HCT116 (cell line): ENCODE results near the gene NRIP3.

Experiments used
- CBX3 ChIP-seq: IDR thresholded peaks from 2 replicates; pipeline ENCODE4 v1.6.1; 2012; ENCODE audit warnings: low read depth
- EZH2phosphoT487 ChIP-seq: fragments of 200-600 bp; IDR thresholded peaks from 2 replicates; pipeline ENCODE4 v1.6.1; 2018; ENCODE audit warnings: antibody characterized with exemption, borderline replicate concordance
- JUND ChIP-seq: IDR thresholded peaks from 2 replicates; pipeline ENCODE4 v1.6.1; 2012
- POLR2AphosphoS5 ChIP-seq: IDR thresholded peaks from 2 replicates; pipeline ENCODE4 v1.6.1; 2011; ENCODE audit warnings: mild to moderate bottlenecking, low read depth, low read length, moderate library complexity
- ZNF274 ChIP-seq: fragments of 200-500 bp; sonication (Bioruptor generic); IDR thresholded peaks from 2 replicates; pipeline ENCODE4 v1.6.1; 2014; ENCODE audit warnings: mild to moderate bottlenecking, low read depth, low read length, inconsistent platforms
- TF ChIP-seq, protein P1 (sequence below), 3 experiments: fragments of 200-600 bp in 1 of 3; sonication (generic) in 1 of 3; IDR thresholded peaks in 2 of 3; conservative IDR thresholded peaks in 1 of 3; 2 replicates each; pipeline ENCODE4 v1.5.1; 2012 to 2017; ENCODE audit warnings: low read depth in 2 of 3, low read length in 2 of 3, antibody characterized with exemption in 1 of 3, borderline replicate concordance in 1 of 3, control low read depth in 1 of 3, mild to moderate bottlenecking in 1 of 3, mixed read lengths in 1 of 3, mixed run types in 1 of 3, moderate library complexity in 1 of 3; ENCODE audit not compliant: insufficient read depth in 1 of 3
- TF ChIP-seq, protein P2 (sequence below): IDR thresholded peaks from 2 replicates; pipeline ENCODE4 v1.6.1; 2011; ENCODE audit warnings: mild to moderate bottlenecking, low read length, moderate library complexity; ENCODE audit not compliant: insufficient replicate concordance; ENCODE audit errors: extremely low read depth
- TF ChIP-seq, protein P3 (sequence below): IDR thresholded peaks from 2 replicates; pipeline ENCODE4 v1.6.1; 2012

DNA sequence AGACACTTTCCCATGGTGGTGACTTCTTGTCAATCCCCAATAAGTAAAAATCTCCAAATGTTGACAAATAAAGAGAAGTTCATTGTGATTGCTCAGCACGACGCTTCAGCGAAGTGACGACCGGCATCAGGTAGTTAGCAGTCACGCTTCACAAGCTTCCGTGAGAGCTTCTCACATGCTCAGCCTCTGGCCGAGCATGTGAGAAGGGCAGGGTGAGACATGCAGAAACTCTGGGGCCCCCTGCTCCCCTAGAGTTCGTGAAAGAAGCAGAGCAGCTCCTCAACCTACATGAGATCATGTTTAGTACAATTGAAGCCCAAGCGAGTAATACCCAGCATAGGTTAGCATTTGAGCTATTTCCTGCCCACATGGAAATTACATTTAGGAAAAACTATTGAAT, 66.6 kb downstream of the NRIP3 start:
- no peak for TF ChIP-seq EZH2phosphoT487
- TF ChIP-seq, protein P1, sequence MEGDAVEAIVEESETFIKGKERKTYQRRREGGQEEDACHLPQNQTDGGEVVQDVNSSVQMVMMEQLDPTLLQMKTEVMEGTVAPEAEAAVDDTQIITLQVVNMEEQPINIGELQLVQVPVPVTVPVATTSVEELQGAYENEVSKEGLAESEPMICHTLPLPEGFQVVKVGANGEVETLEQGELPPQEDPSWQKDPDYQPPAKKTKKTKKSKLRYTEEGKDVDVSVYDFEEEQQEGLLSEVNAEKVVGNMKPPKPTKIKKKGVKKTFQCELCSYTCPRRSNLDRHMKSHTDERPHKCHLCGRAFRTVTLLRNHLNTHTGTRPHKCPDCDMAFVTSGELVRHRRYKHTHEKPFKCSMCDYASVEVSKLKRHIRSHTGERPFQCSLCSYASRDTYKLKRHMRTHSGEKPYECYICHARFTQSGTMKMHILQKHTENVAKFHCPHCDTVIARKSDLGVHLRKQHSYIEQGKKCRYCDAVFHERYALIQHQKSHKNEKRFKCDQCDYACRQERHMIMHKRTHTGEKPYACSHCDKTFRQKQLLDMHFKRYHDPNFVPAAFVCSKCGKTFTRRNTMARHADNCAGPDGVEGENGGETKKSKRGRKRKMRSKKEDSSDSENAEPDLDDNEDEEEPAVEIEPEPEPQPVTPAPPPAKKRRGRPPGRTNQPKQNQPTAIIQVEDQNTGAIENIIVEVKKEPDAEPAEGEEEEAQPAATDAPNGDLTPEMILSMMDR (IDR thresholded peaks at IDR 0.05 in 2 of 3, conservative IDR thresholded peaks at IDR 0.05 in 1 of 3; ENCODE audit: borderline replicate concordance in 1 of 3, insufficient read depth in 1 of 3, low read depth in 2 of 3, low read length in 2 of 3) = no peak
- TF ChIP-seq JUND = no peak
- TF ChIP-seq, protein P2, sequence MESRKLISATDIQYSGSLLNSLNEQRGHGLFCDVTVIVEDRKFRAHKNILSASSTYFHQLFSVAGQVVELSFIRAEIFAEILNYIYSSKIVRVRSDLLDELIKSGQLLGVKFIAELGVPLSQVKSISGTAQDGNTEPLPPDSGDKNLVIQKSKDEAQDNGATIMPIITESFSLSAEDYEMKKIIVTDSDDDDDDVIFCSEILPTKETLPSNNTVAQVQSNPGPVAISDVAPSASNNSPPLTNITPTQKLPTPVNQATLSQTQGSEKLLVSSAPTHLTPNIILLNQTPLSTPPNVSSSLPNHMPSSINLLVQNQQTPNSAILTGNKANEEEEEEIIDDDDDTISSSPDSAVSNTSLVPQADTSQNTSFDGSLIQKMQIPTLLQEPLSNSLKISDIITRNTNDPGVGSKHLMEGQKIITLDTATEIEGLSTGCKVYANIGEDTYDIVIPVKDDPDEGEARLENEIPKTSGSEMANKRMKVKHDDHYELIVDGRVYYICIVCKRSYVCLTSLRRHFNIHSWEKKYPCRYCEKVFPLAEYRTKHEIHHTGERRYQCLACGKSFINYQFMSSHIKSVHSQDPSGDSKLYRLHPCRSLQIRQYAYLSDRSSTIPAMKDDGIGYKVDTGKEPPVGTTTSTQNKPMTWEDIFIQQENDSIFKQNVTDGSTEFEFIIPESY = no peak
- TF ChIP-seq, protein P3, sequence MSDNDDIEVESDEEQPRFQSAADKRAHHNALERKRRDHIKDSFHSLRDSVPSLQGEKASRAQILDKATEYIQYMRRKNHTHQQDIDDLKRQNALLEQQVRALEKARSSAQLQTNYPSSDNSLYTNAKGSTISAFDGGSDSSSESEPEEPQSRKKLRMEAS = no peak
- no peak for TF ChIP-seq POLR2AphosphoS5
- no peak for TF ChIP-seq CBX3
- no peak for TF ChIP-seq ZNF274
